GM19238 (cell line): ENCODE data around the gene ABLIM2.

Source experiments
- DNase-seq: peaks from one replicate; pipeline ENCODE4 v3.0.0; 2011; ENCODE audit warnings: low spot score; ENCODE audit not compliant: insufficient read length

The ABLIM2 gene

GRCh38 chr4:8087921-8088495 lies 70.6 kb downstream of the ABLIM2 start:
- DNase-seq = no peak

GRCh38 chr4:8086783-8087445 lies 71.7 kb downstream of the ABLIM2 start:
- DNase-seq = no peak

GRCh38 chr4:8085491-8086117 lies 73.0 kb downstream of the ABLIM2 start:
- no peak for DNase-seq

- DNase-seq = no peak
Measured at GRCh38 chr4:8084712-8085490, 73.7 kb downstream of the ABLIM2 start.

- DNase-seq = no peak
Measured at GRCh38 chr4:8084031-8084660, 74.5 kb downstream of the ABLIM2 start.

- no peak for DNase-seq
Measured at GRCh38 chr4:8083086-8083825, 75.4 kb downstream of the ABLIM2 start.

- DNase-seq = no peak
Measured at GRCh38 chr4:8082517-8083055, 76.0 kb downstream of the ABLIM2 start.

- no peak for DNase-seq
Measured at GRCh38 chr4:8081621-8082516, 76.7 kb downstream of the ABLIM2 start.

GRCh38 chr4:8081171-8081570 lies 77.4 kb downstream of the ABLIM2 start:
- no peak for DNase-seq

- DNase-seq = no peak
Measured at GRCh38 chr4:8080754-8081065, 77.9 kb downstream of the ABLIM2 start.

GRCh38 chr4:8079916-8080753 lies 78.5 kb downstream of the ABLIM2 start:
- no peak for DNase-seq

GRCh38 chr4:8079031-8079885 lies 79.4 kb downstream of the ABLIM2 start:
- DNase-seq = no peak

GRCh38 chr4:8078610-8079015 lies 80.0 kb downstream of the ABLIM2 start:
- DNase-seq = no peak

GRCh38 chr4:8078109-8078494 lies 80.5 kb downstream of the ABLIM2 start:
- no peak for DNase-seq

- no peak for DNase-seq
Measured at GRCh38 chr4:8077181-8078108, 81.2 kb downstream of the ABLIM2 start.

GRCh38 chr4:8076023-8076422 lies 82.6 kb downstream of the ABLIM2 start:
- DNase-seq = no peak
